Activated T-helper 1 cell treated with anti-CD3 and anti-CD28 coated beads, Interleukin-2, amount 50 U/mL, for 16 hours (primary cell): Measurements from ENCODE around the gene PRKAR2B.
"Not testable (repeated sequence)": the region's sequence is repeated elsewhere in the genome, so short reads cannot be mapped to it uniquely, and the experiment has no call there.

Source experiments
- DNase-seq, 2 donors: peaks; one replicate each; pipeline ENCODE4 v3.0.0-alpha.2; 2020; ENCODE audit warnings: low read depth in 1 of 2, low spot score in 1 of 2

PRKAR2B gene

GRCh38 chr7:107152011-107152410, 107.5 kb downstream of the PRKAR2B start:
- no peak for DNase-seq

GRCh38 chr7:107154826-107155225, 110.3 kb downstream of the PRKAR2B start:
- DNase-seq = no peak

GRCh38 chr7:107155726-107156125, 111.2 kb downstream of the PRKAR2B start:
- DNase-seq = not testable (repeated sequence)

- no peak for DNase-seq
Observed at GRCh38 chr7:107157091-107157490, 112.6 kb downstream of the PRKAR2B start.

- no peak for DNase-seq
Observed at GRCh38 chr7:107158028-107158427, 113.5 kb downstream of the PRKAR2B start.

- no peak for DNase-seq
Observed at GRCh38 chr7:107160389-107160788, 115.9 kb downstream of the PRKAR2B start.

- no peak for DNase-seq
Observed at GRCh38 chr7:107161415-107161814, 116.9 kb downstream of the PRKAR2B start.

- no peak for DNase-seq
Observed at GRCh38 chr7:107162475-107162874, 118.0 kb downstream of the PRKAR2B start.

- DNase-seq = no peak
Observed at GRCh38 chr7:107164092-107164491, 119.6 kb downstream of the PRKAR2B start.

- DNase-seq = no peak
Observed at GRCh38 chr7:107165341-107165740, 120.8 kb downstream of the PRKAR2B start.

GRCh38 chr7:107166736-107167426, 122.4 kb downstream of the PRKAR2B start:
- no peak for DNase-seq

- DNase-seq = no peak
Observed at GRCh38 chr7:107167483-107168232, 123.2 kb downstream of the PRKAR2B start.

GRCh38 chr7:107168233-107169119, 124.0 kb downstream of the PRKAR2B start, which contains the start of gene HBP1:
Gene HBP1, plus strand, starts transcription at chr7:107169003. Its CDS starts 10,891 bp downstream, at chr7:107179894.
- peak; percentile 93 to 95 for DNase-seq

- DNase-seq = peak; percentile 65 to 78
Observed at GRCh38 chr7:107169120-107170050, 124.9 kb downstream of the PRKAR2B start.

- no peak for DNase-seq
Observed at GRCh38 chr7:107170051-107170915, 125.8 kb downstream of the PRKAR2B start.

GRCh38 chr7:107171496-107171895, 127.0 kb downstream of the PRKAR2B start:
- DNase-seq = no peak

GRCh38 chr7:107172276-107173032, 127.9 kb downstream of the PRKAR2B start:
- DNase-seq = no peak

- no peak for DNase-seq
Observed at GRCh38 chr7:107173191-107173590, 128.7 kb downstream of the PRKAR2B start.
